HUES48 (cell line): ENCODE data around the gene ATG10.

Experiments
- H3K27ac ChIP-seq: one replicate; pipeline ENCODE4 v1.7.0; 2013; ENCODE audit warnings: low read depth, low read length, inconsistent platforms
- H3K27me3 ChIP-seq: 2 replicates; pipeline ENCODE4 v1.6.1; 2013; ENCODE audit warnings: mild to moderate bottlenecking, low read length; ENCODE audit not compliant: control insufficient read depth, insufficient read depth
- H3K36me3 ChIP-seq: 2 replicates; pipeline ENCODE4 v1.6.1; 2013; ENCODE audit warnings: low read length; ENCODE audit not compliant: control insufficient read depth, insufficient read depth
- H3K4me1 ChIP-seq: 2 replicates; pipeline ENCODE4 v1.6.1; 2013; ENCODE audit warnings: mild to moderate bottlenecking, low read length; ENCODE audit not compliant: control insufficient read depth, insufficient read depth
- H3K4me3 ChIP-seq: 2 replicates; pipeline ENCODE4 v1.5.1; 2013; ENCODE audit warnings: mild to moderate bottlenecking, low read depth, low read length
- H3K9ac ChIP-seq: 2 replicates; pipeline ENCODE4 v1.6.1; 2013; ENCODE audit warnings: mild to moderate bottlenecking, low read depth, low read length, moderate library complexity
- H3K9me3 ChIP-seq: 2 replicates; pipeline ENCODE4 v1.6.1; 2013; ENCODE audit warnings: low read length; ENCODE audit not compliant: control insufficient read depth, insufficient read depth

Gene ATG10

DNA sequence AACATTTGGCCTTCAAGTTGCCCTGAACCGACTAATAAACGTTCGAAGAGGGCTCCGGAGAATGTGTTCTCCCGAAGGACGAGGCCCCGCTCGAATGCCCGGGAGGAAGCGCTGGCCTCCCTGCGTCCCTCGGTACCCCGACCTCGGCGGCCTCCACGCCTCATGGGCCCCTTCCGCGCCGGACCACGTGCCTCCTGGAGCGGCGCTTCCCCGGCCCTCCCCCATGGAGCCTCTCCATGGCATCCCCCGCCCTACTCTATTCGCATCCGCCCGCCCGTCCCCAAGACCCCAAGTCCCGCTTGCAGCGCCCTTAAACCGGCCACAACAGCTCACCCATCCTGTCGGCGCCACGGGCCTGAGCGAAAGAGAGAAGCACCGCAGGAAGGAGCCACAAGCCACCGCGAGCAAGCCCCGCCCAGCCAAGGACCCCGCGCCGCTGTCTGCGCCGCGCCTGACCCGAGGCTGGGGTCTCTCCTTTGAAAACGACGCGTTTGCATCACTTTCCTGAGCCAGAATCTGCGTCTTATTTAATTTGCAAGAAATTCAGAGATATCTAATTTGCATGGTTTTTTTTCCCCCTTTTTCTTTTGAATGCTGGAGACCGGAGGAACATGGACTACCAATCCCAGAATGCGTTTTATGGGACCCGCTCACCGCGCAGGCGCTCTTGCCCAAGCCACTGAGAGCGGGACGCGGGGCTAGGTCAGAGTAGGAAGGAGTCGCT, 306.3 kb downstream of the ATG10 start, which contains the start of gene RPS23:
Gene RPS23, minus strand, starts transcription at position 368 of the 724 bp plus-strand sequence. Its CDS starts 31 bp downstream, at position 337.
- Histone ChIP-seq H3K36me3 (peaks cover 38% of the 10 kb centered on the region), H3K27me3 (no peaks in the 10 kb centered on the region), H3K9ac (peak within 1 kb of the TSS; percentile 100), H3K9me3 (no peaks in the 10 kb centered on the region), H3K4me1 (peaks cover 22% of the 10 kb centered on the region), H3K27ac (peak within 1 kb of the TSS; percentile 94), H3K4me3 (peak within 1 kb of the TSS; percentile 99)

DNA sequence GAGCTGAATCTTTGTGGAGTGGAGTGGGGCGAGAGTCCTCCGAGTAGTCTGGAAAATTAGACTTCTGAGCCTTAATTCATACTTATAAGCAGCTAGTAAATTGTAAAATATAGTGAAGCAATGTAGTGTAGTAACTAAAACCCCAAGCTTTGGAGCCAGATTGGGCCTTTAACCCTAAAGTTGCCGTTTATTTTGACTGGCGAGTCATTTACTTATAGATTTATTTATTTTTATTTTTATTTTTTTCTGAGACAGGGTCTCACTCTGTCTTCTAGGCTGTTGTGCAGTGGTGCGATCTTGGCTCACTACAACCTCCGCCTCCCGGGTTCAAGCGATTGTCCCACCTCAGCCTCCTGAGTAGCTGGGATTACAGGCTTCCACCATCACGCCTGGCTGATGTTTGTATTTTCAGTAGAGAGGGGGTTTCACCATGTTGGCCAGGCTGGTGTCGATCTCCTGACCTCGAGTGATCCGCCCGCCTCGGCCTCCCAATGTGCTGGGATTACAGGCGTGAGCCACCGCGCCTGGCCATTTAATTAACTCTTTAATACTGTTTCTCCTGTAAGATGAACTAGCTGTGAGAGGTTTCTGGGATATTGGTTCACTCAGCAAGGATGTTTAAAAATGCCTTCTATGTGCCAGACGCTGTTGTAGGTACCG, 307.0 kb downstream of the ATG10 start:
- peak overlapping the region; percentile 99 for H3K4me3 ChIP-seq
- H3K27me3 ChIP-seq: no peaks in the 10 kb centered on the region
- H3K27ac ChIP-seq: peak overlapping the region; percentile 94
- no peaks in the 10 kb centered on the region for H3K9me3 ChIP-seq
- peak overlapping the region; percentile 100 for H3K9ac ChIP-seq
- peaks cover 36% of the 10 kb centered on the region for H3K36me3 ChIP-seq
- H3K4me1 ChIP-seq: peaks cover 21% of the 10 kb centered on the region

DNA sequence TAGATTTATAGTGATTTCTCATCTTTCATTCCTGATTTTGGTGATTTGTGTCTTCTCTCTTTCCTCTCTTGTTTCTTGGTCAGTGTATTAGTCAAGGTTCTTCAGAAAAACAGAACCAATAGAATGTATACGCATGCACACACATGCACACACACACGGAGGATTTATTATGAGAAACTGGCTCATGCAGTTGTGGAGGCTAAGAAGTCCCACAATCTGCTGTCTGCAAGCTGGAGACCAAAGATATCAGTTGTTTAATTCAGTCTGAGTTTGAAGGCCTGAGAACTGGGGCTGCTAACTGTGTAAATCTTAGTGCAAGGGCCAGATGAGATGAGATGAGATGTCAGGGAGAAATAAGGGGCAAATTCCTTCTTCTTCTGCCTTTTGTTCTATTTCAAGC, 312.1 kb downstream of the ATG10 start:
- Histone ChIP-seq H3K9me3 (no peaks in the 10 kb centered on the region), H3K4me3 (no peak overlapping the region), H3K27ac (no peak overlapping the region), H3K4me1 (peaks cover 5% of the 10 kb centered on the region; the same call in 1 of the 2 replicates), H3K27me3 (no peaks in the 10 kb centered on the region), H3K36me3 (no peaks in the 10 kb centered on the region), H3K9ac (no peak overlapping the region)

GRCh38 chr5:82285206-82285605, 313.4 kb downstream of the ATG10 start:
- Histone ChIP-seq H3K9me3 (no peaks in the 10 kb centered on the region), H3K36me3 (no peaks in the 10 kb centered on the region), H3K27ac (no peak overlapping the region), H3K9ac (no peak overlapping the region), H3K4me3 (no peak overlapping the region), H3K27me3 (no peaks in the 10 kb centered on the region), H3K4me1 (peaks cover 10% of the 10 kb centered on the region; the same call in 1 of the 2 replicates)

DNA sequence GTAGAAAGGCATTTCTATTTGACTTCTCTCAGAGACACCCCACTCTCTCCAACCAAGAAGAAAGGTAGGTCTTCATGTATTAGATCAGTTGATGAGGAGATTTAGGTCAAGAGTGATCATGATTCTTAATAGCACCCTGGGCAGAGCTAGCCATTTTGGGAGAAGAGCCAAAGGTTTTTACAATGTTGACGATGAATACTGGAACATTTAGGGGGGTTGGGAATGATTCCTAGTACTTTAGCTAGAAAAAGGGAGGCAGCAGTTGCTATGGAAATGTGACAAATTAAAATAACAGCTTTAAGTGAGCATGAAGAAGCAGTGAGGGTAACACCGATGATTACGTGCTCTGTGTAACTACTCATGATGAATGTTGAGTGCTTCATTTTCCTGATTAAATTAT, 315.8 kb downstream of the ATG10 start:
- Histone ChIP-seq H3K4me1 (peaks cover 28% of the 10 kb centered on the region), H3K27me3 (no peaks in the 10 kb centered on the region)

GRCh38 chr5:82290005-82290404, 318.2 kb downstream of the ATG10 start:
- Histone ChIP-seq H3K4me3 (no peak overlapping the region), H3K27me3 (no peaks in the 10 kb centered on the region)

More for the DNA sequence above, 315.8 kb downstream of the ATG10 start:
- H3K9me3 ChIP-seq: no peaks in the 10 kb centered on the region
- no peak overlapping the region for H3K9ac ChIP-seq
- H3K36me3 ChIP-seq: no peaks in the 10 kb centered on the region
- no peak overlapping the region for H3K4me3 ChIP-seq
- H3K27ac ChIP-seq: no peak overlapping the region

DNA sequence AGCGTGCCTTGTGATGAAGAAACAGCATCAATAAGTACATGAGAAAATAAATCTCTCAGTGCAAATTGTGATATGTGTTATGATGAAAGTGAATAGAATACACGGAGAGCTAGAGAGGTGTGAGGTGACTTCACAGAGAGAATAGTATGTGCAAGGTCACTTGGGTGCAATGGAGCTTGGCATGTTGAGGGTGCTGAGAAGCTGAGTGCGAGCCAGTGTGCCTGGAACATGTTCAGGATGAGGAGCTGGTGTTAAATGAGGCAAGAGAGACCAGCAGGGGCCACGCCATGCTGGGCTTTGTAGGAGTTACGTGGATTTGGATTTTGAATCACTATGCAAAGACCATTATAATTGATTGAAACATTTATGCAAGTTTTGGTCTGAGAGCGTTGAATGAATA, 319.1 kb downstream of the ATG10 start:
- H3K27me3 ChIP-seq: no peaks in the 10 kb centered on the region
- H3K9ac ChIP-seq: no peak overlapping the region
- H3K27ac ChIP-seq: no peak overlapping the region
- peaks cover 55% of the 10 kb centered on the region for H3K4me1 ChIP-seq
- no peak overlapping the region for H3K4me3 ChIP-seq
- no peaks in the 10 kb centered on the region for H3K36me3 ChIP-seq
- H3K9me3 ChIP-seq: no peaks in the 10 kb centered on the region

More at GRCh38 chr5:82290005-82290404, 318.2 kb downstream of the ATG10 start:
- H3K9ac ChIP-seq: no peak overlapping the region
- H3K27ac ChIP-seq: no peak overlapping the region
- H3K36me3 ChIP-seq: no peaks in the 10 kb centered on the region
- no peaks in the 10 kb centered on the region for H3K9me3 ChIP-seq
- peaks cover 46% of the 10 kb centered on the region for H3K4me1 ChIP-seq

DNA sequence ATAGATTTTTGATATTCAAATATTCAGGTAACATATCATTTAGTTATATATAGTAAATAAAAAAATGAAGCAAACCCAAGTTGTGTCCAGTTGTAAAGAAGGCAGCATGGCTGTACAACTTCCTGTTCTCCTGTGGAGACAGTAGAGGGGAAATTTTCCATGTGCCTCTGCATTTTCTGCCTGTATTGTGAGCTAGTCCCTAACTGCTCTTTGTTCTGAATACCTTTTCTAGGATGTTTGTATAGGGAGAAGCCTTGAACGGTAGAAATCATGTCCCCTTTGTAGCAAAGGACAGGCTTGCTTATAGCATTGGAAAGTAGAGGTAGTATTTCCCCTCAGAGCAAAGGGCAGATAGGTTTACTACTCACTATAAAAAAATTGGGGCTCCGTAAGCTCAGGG, 319.6 kb downstream of the ATG10 start:
- no peak overlapping the region for H3K27ac ChIP-seq
- H3K9ac ChIP-seq: no peak overlapping the region
- H3K4me3 ChIP-seq: no peak overlapping the region
- H3K9me3 ChIP-seq: no peaks in the 10 kb centered on the region
- no peaks in the 10 kb centered on the region for H3K36me3 ChIP-seq
- peaks cover 60% of the 10 kb centered on the region for H3K4me1 ChIP-seq
- no peaks in the 10 kb centered on the region for H3K27me3 ChIP-seq

DNA sequence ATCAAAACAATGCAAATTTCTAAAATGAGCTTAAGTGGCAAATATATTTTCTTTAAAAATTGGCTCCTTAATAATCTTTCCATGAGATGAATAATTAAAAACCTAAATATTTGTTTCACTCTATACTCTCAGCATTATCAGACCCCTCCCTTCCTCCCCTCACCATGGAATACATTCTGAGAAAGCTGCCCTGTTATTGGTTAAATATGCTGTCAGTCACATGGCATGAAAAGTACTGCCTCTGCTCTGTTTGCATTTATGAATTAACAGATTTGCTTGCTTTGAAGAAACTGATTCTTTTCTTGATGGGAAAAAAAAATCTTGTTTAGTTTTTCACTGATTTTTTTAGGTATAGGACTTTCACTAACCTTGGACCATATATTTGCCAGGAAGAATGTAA, 323.3 kb downstream of the ATG10 start:
- Histone ChIP-seq H3K4me3 (no peak overlapping the region), H3K9ac (no peak overlapping the region), H3K9me3 (no peaks in the 10 kb centered on the region), H3K27me3 (no peaks in the 10 kb centered on the region), H3K27ac (peak overlapping the region; percentile 50), H3K36me3 (no peaks in the 10 kb centered on the region), H3K4me1 (peaks cover 51% of the 10 kb centered on the region)

DNA sequence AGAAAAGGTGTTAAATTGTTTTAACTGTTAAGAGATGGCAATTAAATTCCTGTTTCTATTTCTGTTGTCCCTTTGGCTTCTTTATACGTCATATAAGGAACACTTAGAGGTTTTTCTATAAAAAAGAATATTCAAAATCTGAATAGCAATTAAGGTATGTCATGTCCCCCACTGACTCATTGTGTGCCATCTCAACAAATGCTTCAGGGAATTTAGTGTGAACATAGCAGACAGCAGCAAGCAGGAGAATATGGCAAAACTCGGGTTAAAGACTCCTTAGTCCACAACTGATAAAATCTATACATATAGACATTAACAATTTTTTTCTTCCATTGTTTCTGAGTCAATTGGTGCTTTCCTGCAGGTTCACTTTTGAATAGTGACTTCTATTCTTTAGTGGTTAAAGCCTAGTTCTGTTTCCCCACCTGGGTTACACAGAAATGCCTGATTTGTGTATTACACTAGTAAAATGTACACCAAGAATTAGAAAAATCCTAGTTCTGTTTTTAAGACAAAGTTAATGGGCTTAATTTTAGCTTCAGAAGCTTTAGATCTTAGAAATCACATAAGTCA, 324.2 kb downstream of the ATG10 start:
- H3K4me3 ChIP-seq: no peak overlapping the region
- H3K27ac ChIP-seq: peak overlapping the region; percentile 50
- H3K9ac ChIP-seq: no peak overlapping the region
- peaks cover 43% of the 10 kb centered on the region for H3K4me1 ChIP-seq
- H3K9me3 ChIP-seq: no peaks in the 10 kb centered on the region
- H3K27me3 ChIP-seq: no peaks in the 10 kb centered on the region
- no peaks in the 10 kb centered on the region for H3K36me3 ChIP-seq

DNA sequence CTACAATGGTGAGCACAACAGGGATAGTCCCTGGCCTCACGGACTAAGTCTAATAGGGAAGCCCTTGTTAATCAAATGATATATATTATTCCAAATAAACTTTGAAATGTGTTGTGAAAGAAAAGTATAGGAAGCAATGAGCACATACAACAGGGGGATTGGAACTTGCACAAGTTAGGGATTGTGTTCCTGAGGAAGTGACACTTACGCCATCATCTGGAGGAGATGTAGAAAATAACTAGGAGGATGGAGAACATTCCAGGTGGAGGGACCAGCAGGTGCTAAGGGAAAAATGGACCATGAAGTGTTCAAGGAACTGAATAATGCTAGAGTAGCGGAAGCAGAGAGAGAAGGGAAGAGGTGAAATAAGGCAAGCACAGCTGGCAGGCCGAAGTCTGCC, 325.1 kb downstream of the ATG10 start:
- Histone ChIP-seq H3K9ac (no peak overlapping the region), H3K4me3 (no peak overlapping the region), H3K4me1 (peaks cover 35% of the 10 kb centered on the region), H3K36me3 (no peaks in the 10 kb centered on the region), H3K27ac (no peak overlapping the region), H3K27me3 (no peaks in the 10 kb centered on the region), H3K9me3 (no peaks in the 10 kb centered on the region)
